Neural crest cell (in vitro differentiated cells): Measurements from ENCODE around the gene ZNF474. TPM values are rescaled to one million over a fixed set of nuclear protein-coding genes. Genes with fewer than 3 reads are reported as not detected.

Experiments
- DNase-seq: peaks from one replicate; pipeline ENCODE4 v3.0.0; 2021; ENCODE audit warnings: low read depth, mixed read lengths, low spot score
- H3K27ac Mint-ChIP-seq: one replicate; pipeline ENCODE4 v1.8.0; 2021; ENCODE audit warnings: mild to moderate bottlenecking, mixed read lengths; ENCODE audit not compliant: unreplicated experiment
- H3K27me3 Mint-ChIP-seq: 2 replicates; pipeline ENCODE4 v1.8.0; 2021; ENCODE audit warnings: low read depth, mild to moderate bottlenecking, mixed read lengths
- H3K36me3 Mint-ChIP-seq: 2 replicates; pipeline ENCODE4 v1.8.0; 2021; ENCODE audit warnings: low read depth, mild to moderate bottlenecking, mixed read lengths
- H3K4me1 Mint-ChIP-seq: 2 replicates; pipeline ENCODE4 v1.8.0; 2021; ENCODE audit warnings: mixed read lengths
- H3K4me3 Mint-ChIP-seq: one replicate; pipeline ENCODE4 v1.8.0; 2021; ENCODE audit warnings: mild to moderate bottlenecking, mixed read lengths
- H3K9me3 Mint-ChIP-seq: 2 replicates; pipeline ENCODE4 v1.8.0; 2021; ENCODE audit warnings: mixed read lengths
- CTCF ChIP-seq: fragments of 200-600 bp; sonication (generic); conservative IDR thresholded peaks from 2 replicates; pipeline ENCODE4 v1.5.0; 2021; ENCODE audit warnings: antibody characterized with exemption, mild to moderate bottlenecking
- total RNA-seq: library from RNA; stranded (reverse); gene quantifications from 2 replicates; pipeline ENCODE4 v1.2.1, GENCODE V29; 2021

Gene ZNF474
- total RNA-seq, 1 donor from 2014 or later, result 0.47 TPM

- Mint-ChIP-seq H3K27me3 (no peaks in the 10 kb centered on the region), H3K27ac (no peak overlapping the region), H3K4me3 (no peak overlapping the region), H3K4me1 (peaks cover 3% of the 10 kb centered on the region), H3K36me3 (no peaks in the 10 kb centered on the region), H3K9me3 (no peaks in the 10 kb centered on the region)
- TF ChIP-seq CTCF, result no peak
- DNase-seq, result no peak
These were observed 16.6 kb downstream of the ZNF474 start for GRCh38 chr5:122145906-122146305.

- H3K4me1 Mint-ChIP-seq, result peaks cover 3% of the 10 kb centered on the region
- DNase-seq, result no peak
- no peaks in the 10 kb centered on the region for H3K27me3 Mint-ChIP-seq
- peak overlapping the region; percentile 57 for H3K27ac Mint-ChIP-seq
- H3K36me3 Mint-ChIP-seq, result no peaks in the 10 kb centered on the region
- H3K4me3 Mint-ChIP-seq, result no peak overlapping the region
- no peak for TF ChIP-seq CTCF
- no peaks in the 10 kb centered on the region for H3K9me3 Mint-ChIP-seq
These were observed 20.2 kb downstream of the ZNF474 start for GRCh38 chr5:122149321-122150090.

- TF ChIP-seq CTCF, result no peak
- DNase-seq, result no peak
- no peak overlapping the region for H3K4me3 Mint-ChIP-seq
- H3K36me3 Mint-ChIP-seq, result no peaks in the 10 kb centered on the region
- H3K9me3 Mint-ChIP-seq, result no peaks in the 10 kb centered on the region
- no peaks in the 10 kb centered on the region for H3K27me3 Mint-ChIP-seq
- H3K27ac Mint-ChIP-seq, result no peak overlapping the region
- H3K4me1 Mint-ChIP-seq, result peaks cover 3% of the 10 kb centered on the region
These were observed 20.9 kb downstream of the ZNF474 start for GRCh38 chr5:122150215-122150614.

- Mint-ChIP-seq H3K4me3 (no peak overlapping the region), H3K4me1 (peaks cover 3% of the 10 kb centered on the region), H3K36me3 (no peaks in the 10 kb centered on the region), H3K9me3 (no peaks in the 10 kb centered on the region), H3K27ac (no peak overlapping the region), H3K27me3 (no peaks in the 10 kb centered on the region)
- TF ChIP-seq CTCF, result no peak
- no peak for DNase-seq
These were observed 22.3 kb downstream of the ZNF474 start for GRCh38 chr5:122151640-122152039.

- TF ChIP-seq CTCF, result no peak
- Mint-ChIP-seq H3K4me3 (no peak overlapping the region), H3K4me1 (peaks cover 3% of the 10 kb centered on the region), H3K27me3 (no peaks in the 10 kb centered on the region), H3K36me3 (no peaks in the 10 kb centered on the region), H3K9me3 (no peaks in the 10 kb centered on the region), H3K27ac (no peak overlapping the region)
- no peak for DNase-seq
These were observed 23.0 kb downstream of the ZNF474 start for GRCh38 chr5:122152266-122152900.
